HL-60 (cell line): ENCODE measurements around the gene GARIN5B.

ENCODE experiments used
- DNase-seq, 2 experiments: peaks; one replicate each; pipeline ENCODE4 v3.0.0-alpha.2; 2010 to 2020; ENCODE audit warnings: low read depth in 1 of 2, low spot score in 1 of 2
- H3K27ac ChIP-seq: fragments of 250-450 bp; sonication (Bioruptor Pico); replicated peaks from 2 replicates; pipeline ENCODE4 v1.5.1; 2020; ENCODE audit warnings: mild to moderate bottlenecking, moderate library complexity
- H3K27me3 ChIP-seq: fragments of 250-450 bp; sonication (Bioruptor Pico); 2 replicates; pipeline ENCODE4 v1.5.1; 2021; ENCODE audit warnings: mild to moderate bottlenecking, moderate library complexity; ENCODE audit not compliant: insufficient read depth, poor library complexity, severe bottlenecking
- H3K4me3 ChIP-seq: replicated peaks from 2 replicates; pipeline ENCODE4 v1.5.1; 2011; ENCODE audit warnings: mild to moderate bottlenecking, control low read depth, low read length; ENCODE audit not compliant: insufficient read depth
- CTCF ChIP-seq: IDR thresholded peaks from one replicate; pipeline ENCODE4 v1.5.1; 2011; ENCODE audit warnings: low read length, control low read depth, inconsistent platforms; ENCODE audit not compliant: insufficient read depth
- GABPA ChIP-seq: IDR thresholded peaks from 2 replicates; pipeline ENCODE4 v1.6.1; 2012; ENCODE audit warnings: low read depth
- POLR2AphosphoS5 ChIP-seq: IDR thresholded peaks from 2 replicates; pipeline ENCODE4 v1.6.1; 2012; ENCODE audit warnings: low read depth
- SPI1 ChIP-seq: IDR thresholded peaks from 2 replicates; pipeline ENCODE4 v1.6.1; 2012; ENCODE audit warnings: low read depth, mild to moderate bottlenecking, borderline replicate concordance
- TF ChIP-seq, protein P1 (sequence below): IDR thresholded peaks from 2 replicates; pipeline ENCODE4 v1.6.1; 2012; ENCODE audit warnings: low read depth; ENCODE audit not compliant: insufficient replicate concordance

The GARIN5B gene

DNA sequence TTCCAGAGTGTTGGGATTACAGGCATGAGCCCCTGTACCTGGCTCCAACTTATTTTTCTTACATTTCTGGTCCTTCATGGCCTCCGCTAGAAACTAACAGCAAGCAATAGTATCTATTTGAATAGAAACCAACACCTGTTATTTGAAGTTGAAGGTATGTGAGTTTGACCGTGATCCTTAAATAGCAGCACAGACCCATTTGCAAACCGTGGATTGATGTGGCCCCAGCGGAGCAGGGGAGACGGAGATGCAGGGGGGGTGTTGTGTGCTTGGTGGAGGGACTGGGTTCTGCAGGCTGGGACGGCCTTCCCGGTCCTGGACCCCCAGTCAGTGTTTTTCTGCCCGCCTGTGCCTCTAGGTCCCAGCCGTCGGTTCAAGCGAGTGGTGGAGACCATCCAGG, 54.8 kb downstream of the GARIN5B start:
- no peak overlapping the region for H3K27ac ChIP-seq
- TF ChIP-seq POLR2AphosphoS5 (no peak), CTCF (no peak), SPI1 (no peak), GABPA (no peak)
- TF ChIP-seq, protein P1, sequence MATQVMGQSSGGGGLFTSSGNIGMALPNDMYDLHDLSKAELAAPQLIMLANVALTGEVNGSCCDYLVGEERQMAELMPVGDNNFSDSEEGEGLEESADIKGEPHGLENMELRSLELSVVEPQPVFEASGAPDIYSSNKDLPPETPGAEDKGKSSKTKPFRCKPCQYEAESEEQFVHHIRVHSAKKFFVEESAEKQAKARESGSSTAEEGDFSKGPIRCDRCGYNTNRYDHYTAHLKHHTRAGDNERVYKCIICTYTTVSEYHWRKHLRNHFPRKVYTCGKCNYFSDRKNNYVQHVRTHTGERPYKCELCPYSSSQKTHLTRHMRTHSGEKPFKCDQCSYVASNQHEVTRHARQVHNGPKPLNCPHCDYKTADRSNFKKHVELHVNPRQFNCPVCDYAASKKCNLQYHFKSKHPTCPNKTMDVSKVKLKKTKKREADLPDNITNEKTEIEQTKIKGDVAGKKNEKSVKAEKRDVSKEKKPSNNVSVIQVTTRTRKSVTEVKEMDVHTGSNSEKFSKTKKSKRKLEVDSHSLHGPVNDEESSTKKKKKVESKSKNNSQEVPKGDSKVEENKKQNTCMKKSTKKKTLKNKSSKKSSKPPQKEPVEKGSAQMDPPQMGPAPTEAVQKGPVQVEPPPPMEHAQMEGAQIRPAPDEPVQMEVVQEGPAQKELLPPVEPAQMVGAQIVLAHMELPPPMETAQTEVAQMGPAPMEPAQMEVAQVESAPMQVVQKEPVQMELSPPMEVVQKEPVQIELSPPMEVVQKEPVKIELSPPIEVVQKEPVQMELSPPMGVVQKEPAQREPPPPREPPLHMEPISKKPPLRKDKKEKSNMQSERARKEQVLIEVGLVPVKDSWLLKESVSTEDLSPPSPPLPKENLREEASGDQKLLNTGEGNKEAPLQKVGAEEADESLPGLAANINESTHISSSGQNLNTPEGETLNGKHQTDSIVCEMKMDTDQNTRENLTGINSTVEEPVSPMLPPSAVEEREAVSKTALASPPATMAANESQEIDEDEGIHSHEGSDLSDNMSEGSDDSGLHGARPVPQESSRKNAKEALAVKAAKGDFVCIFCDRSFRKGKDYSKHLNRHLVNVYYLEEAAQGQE = no peak
- no peaks in the 10 kb centered on the region for H3K27me3 ChIP-seq
- DNase-seq = no peak
- no peak overlapping the region for H3K4me3 ChIP-seq

- H3K27me3 ChIP-seq = no peaks in the 10 kb centered on the region
- no peak for DNase-seq
- H3K4me3 ChIP-seq = no peak overlapping the region
- TF ChIP-seq SPI1 = no peak
- no peak for TF ChIP-seq CTCF
- TF ChIP-seq, protein P1 = no peak
- no peak for TF ChIP-seq POLR2AphosphoS5
- TF ChIP-seq GABPA = no peak
- H3K27ac ChIP-seq = no peak overlapping the region
Measured at GRCh38 chr19:55306712-55307111, 56.3 kb downstream of the GARIN5B start.

DNA sequence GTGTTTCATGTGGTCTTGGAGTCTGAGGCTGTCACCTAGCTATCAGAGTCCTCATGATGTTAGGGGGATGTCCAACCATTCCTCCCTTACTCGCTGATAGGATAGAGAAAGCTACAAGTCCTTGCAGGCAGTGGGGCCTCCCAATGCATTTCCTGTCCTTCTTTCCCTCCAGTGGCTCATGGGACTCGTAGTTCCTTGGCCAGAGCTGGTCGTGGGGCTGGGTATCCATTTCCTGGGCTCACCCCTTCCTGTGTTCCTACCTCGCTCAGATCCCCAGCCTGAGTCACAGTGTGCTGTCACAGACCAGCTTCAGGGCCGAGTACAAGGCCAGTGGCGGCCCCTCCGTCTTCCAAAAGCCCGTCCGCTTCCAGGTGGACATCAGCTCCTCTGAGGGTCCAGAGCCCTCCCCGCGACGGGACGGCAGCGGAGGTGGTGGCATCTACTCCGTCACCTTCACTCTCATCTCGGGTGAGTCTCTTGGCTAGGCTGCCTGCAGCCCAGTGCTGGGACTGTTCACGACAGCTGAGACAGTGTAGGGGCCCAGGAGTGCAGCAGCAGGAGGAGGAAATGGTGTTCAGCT, 57.0 kb downstream of the GARIN5B start:
- Histone ChIP-seq H3K27me3 (no peaks in the 10 kb centered on the region), H3K4me3 (no peak overlapping the region), H3K27ac (no peak overlapping the region)
- TF ChIP-seq GABPA (no peak), CTCF (no peak), POLR2AphosphoS5 (no peak), SPI1 (no peak)
- TF ChIP-seq, protein P1 = no peak
- DNase-seq = no peak
